ENCODE results near the gene TMX2.

Gene TMX2

GRCh38 chr11:57779276-57779675 is 66.9 kb downstream of the TMX2 start:
- H3K27ac ChIP-seq (ENCODE audit: low read depth, low read length, severe bottlenecking) = peak overlapping the region; percentile 100
- H3K4me1 ChIP-seq (ENCODE audit: control insufficient read depth, insufficient read depth, low read length, poor library complexity, severe bottlenecking) = peaks cover 70% of the 10 kb centered on the region
- peaks cover 17% of the 10 kb centered on the region for H3K36me3 ChIP-seq (ENCODE audit: control insufficient read depth, insufficient read depth, low read length)
- H3K9me3 ChIP-seq (ENCODE audit: control insufficient read depth, low read length) = no peaks in the 10 kb centered on the region
- 43 to 44% methylated on average over 1 of the region's 1 CpG for WGBS, 2 experiments (ENCODE audit: insufficient coverage in 2 of 2)
- peak overlapping the region; percentile 18 for H3K4me3 ChIP-seq (ENCODE audit: extremely low read depth, insufficient read depth, low read length, poor library complexity, severe bottlenecking)

- Histone ChIP-seq H3K4me3 (ENCODE audit: extremely low read depth, insufficient read depth, low read length, poor library complexity, severe bottlenecking) (no peak overlapping the region), H3K36me3 (ENCODE audit: control insufficient read depth, insufficient read depth, low read length) (peaks cover 26% of the 10 kb centered on the region), H3K27ac (ENCODE audit: low read depth, low read length, severe bottlenecking) (peak overlapping the region; percentile 25), H3K9me3 (ENCODE audit: control insufficient read depth, low read length) (no peaks in the 10 kb centered on the region), H3K4me1 (ENCODE audit: control insufficient read depth, insufficient read depth, low read length, poor library complexity, severe bottlenecking) (peaks cover 52% of the 10 kb centered on the region)
- 63% methylated on average over 1 of the region's 3 CpGs; no CpG with 5 or more reads in 1 of the 2 experiments for WGBS, 2 experiments (ENCODE audit: insufficient coverage in 2 of 2)
Observed at GRCh38 chr11:57781529-57781943, 69.1 kb downstream of the TMX2 start.

GRCh38 chr11:57785072-57785471 is 72.7 kb downstream of the TMX2 start:
- H3K4me3 ChIP-seq (ENCODE audit: extremely low read depth, insufficient read depth, low read length, poor library complexity, severe bottlenecking) = no peak overlapping the region
- no peaks in the 10 kb centered on the region for H3K9me3 ChIP-seq (ENCODE audit: control insufficient read depth, low read length)
- 83% methylated on average over 1 of the region's 2 CpGs; no CpG with 5 or more reads in 1 of the 2 experiments for WGBS, 2 experiments (ENCODE audit: insufficient coverage in 2 of 2)
- H3K4me1 ChIP-seq (ENCODE audit: control insufficient read depth, insufficient read depth, low read length, poor library complexity, severe bottlenecking) = peaks cover 36% of the 10 kb centered on the region
- H3K36me3 ChIP-seq (ENCODE audit: control insufficient read depth, insufficient read depth, low read length) = peaks cover 48% of the 10 kb centered on the region
- H3K27ac ChIP-seq (ENCODE audit: low read depth, low read length, severe bottlenecking) = no peak overlapping the region

- Histone ChIP-seq H3K27ac (ENCODE audit: low read depth, low read length, severe bottlenecking) (no peak overlapping the region), H3K4me1 (ENCODE audit: control insufficient read depth, insufficient read depth, low read length, poor library complexity, severe bottlenecking) (peaks cover 31% of the 10 kb centered on the region), H3K9me3 (ENCODE audit: control insufficient read depth, low read length) (no peaks in the 10 kb centered on the region), H3K36me3 (ENCODE audit: control insufficient read depth, insufficient read depth, low read length) (peaks cover 61% of the 10 kb centered on the region), H3K4me3 (ENCODE audit: extremely low read depth, insufficient read depth, low read length, poor library complexity, severe bottlenecking) (no peak overlapping the region)
- 92% methylated on average over 2 of the region's 4 CpGs; no CpG with 5 or more reads in 1 of the 2 experiments for WGBS, 2 experiments (ENCODE audit: insufficient coverage in 2 of 2)
Observed at GRCh38 chr11:57786436-57786835, 74.0 kb downstream of the TMX2 start.

- no peak overlapping the region for H3K27ac ChIP-seq (ENCODE audit: low read depth, low read length, severe bottlenecking)
- peaks cover 63% of the 10 kb centered on the region for H3K36me3 ChIP-seq (ENCODE audit: control insufficient read depth, insufficient read depth, low read length)
- no peak overlapping the region for H3K4me3 ChIP-seq (ENCODE audit: extremely low read depth, insufficient read depth, low read length, poor library complexity, severe bottlenecking)
- H3K4me1 ChIP-seq (ENCODE audit: control insufficient read depth, insufficient read depth, low read length, poor library complexity, severe bottlenecking) = peaks cover 32% of the 10 kb centered on the region
- H3K9me3 ChIP-seq (ENCODE audit: control insufficient read depth, low read length) = no peaks in the 10 kb centered on the region
- 86 to 100% methylated on average over 1 to 2 of the region's 4 CpGs for WGBS, 2 experiments (ENCODE audit: insufficient coverage in 2 of 2)
Observed at GRCh38 chr11:57787006-57787604, 74.7 kb downstream of the TMX2 start.

GRCh38 chr11:57787920-57788702 is 75.7 kb downstream of the TMX2 start:
- Histone ChIP-seq H3K4me1 (ENCODE audit: control insufficient read depth, insufficient read depth, low read length, poor library complexity, severe bottlenecking) (peaks cover 38% of the 10 kb centered on the region), H3K36me3 (ENCODE audit: control insufficient read depth, insufficient read depth, low read length) (peaks cover 64% of the 10 kb centered on the region)

GRCh38 chr11:57788703-57789088 is 76.3 kb downstream of the TMX2 start:
- Histone ChIP-seq H3K9me3 (ENCODE audit: control insufficient read depth, low read length) (no peaks in the 10 kb centered on the region), H3K27ac (ENCODE audit: low read depth, low read length, severe bottlenecking) (no peak overlapping the region), H3K4me3 (ENCODE audit: extremely low read depth, insufficient read depth, low read length, poor library complexity, severe bottlenecking) (no peak overlapping the region), H3K4me1 (ENCODE audit: control insufficient read depth, insufficient read depth, low read length, poor library complexity, severe bottlenecking) (peaks cover 44% of the 10 kb centered on the region), H3K36me3 (ENCODE audit: control insufficient read depth, insufficient read depth, low read length) (peaks cover 67% of the 10 kb centered on the region)

More at GRCh38 chr11:57787920-57788702, 75.7 kb downstream of the TMX2 start:
- Histone ChIP-seq H3K4me3 (ENCODE audit: extremely low read depth, insufficient read depth, low read length, poor library complexity, severe bottlenecking) (no peak overlapping the region), H3K27ac (ENCODE audit: low read depth, low read length, severe bottlenecking) (peak overlapping the region; percentile 46), H3K9me3 (ENCODE audit: control insufficient read depth, low read length) (no peaks in the 10 kb centered on the region)
- WGBS, 2 experiments (ENCODE audit: insufficient coverage in 2 of 2) = 74 to 78% methylated on average over 4 of the region's 6 CpGs
